ENCODE measurements around the gene TMC1.
"Not testable (repeated sequence)": the region's sequence is repeated elsewhere in the genome, so short reads cannot be mapped to it uniquely, and the experiment has no call there.

TMC1 gene

DNA sequence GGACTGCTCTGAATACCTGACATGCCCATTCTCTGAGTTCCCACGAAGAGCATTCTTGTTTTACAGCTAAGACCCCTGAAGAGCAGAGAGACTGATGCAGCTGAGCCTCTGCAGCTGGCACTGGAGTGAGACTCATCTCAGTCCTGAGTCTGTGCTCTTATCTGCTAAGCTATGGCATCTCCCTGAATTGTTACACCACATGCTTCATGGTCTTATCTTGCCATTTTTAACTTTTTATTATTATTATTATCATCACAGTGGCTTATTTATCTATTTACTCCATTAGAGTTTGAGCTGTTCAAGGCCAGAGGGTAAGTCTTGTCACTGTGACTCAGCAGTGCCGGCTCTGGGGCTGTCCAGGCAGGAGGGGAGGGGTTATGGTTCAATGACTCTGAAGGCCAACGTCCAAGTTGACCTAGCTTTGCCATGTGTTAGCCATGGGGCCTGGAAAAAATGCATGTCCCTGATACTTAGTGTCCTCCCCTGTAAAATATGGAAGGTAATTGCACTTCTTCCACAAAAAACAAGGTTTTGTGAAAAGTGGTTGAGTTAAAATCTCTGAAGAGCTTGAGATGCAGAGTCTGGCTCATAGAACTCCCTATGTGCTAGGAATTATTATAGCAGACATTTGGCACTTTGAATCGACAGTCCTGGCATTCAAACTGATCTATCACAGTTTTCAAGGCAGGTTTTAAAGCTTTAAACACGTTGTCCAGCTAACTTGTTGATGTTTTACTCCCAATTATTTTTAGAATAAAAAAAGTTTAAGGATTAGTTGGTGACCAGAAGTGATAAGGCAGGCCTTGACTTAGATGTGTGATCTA, 336.9 kb downstream of the TMC1 start:
- DNase-seq (ENCODE audit: low read depth in 1 of 2, low spot score in 1 of 2): no peak

DNA sequence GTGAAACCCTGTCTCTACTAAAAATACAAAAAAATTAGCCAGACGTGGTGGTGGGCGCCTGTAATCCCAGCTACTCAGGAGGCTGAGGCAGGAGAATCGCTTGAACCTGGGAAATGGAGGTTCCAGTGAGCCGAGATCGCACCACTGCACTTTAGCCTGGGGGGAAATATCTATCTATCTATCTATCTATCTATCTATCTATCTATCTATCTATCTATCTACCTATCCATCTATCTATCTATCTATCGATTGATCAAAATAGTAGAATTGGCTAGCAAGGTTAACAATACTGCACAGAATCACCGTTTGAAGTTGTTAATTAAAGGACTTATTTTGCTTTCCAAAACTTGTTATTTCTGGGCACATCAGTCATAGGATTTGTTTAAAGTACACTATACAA, 341.4 kb downstream of the TMC1 start:
- not testable (repeated sequence) for DNase-seq (ENCODE audit: low read depth in 1 of 2, low spot score in 1 of 2)

DNA sequence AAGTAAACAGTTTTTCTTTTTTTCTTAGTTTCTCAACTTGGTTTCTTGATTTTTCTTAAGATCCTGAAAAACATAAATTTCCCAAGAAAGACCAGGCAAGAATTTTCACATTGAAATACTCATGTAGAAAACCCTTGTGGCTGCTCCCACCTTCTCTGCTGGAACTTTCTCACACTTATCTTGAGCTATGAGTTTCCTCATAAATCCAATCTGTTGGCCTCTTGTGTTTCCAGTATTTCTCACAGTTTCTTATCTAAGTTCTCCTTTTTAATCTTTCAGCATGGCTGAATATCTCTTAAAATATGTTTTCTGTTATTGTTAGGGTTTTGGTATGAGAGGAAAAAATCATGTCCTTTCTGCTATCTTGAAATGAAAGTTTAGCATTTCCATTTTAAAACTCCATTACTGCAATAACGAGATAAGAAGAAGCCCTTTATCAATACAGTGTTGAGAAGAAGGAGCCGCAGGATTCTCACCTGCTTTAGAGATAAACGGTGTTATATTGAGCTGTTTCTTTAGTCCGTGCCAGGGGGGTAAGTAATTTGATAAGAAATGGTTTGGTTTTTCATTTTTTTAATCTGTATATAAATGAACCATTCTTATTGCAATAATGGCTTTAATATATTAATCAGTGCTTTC, 342.2 kb downstream of the TMC1 start:
- no peak for DNase-seq (ENCODE audit: low read depth in 1 of 2, low spot score in 1 of 2)

DNA sequence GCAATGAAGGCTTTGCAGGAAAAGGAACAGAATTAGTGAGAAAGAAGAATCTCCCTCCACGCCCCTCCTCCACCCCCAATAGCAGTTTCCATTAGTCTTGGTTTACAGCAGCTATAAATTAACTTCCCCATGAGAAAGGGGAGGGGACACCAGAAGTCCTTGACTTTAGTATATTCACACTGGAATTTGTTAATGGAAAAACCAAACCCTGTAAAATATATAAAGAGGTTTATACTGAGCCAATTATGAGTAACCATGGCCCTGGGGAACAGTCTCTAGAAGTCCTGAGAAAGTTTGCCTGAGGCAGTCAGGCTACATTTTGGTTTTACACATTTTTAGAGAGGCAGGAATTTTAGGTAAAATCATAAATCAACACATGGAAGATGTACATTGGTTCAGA, 342.9 kb downstream of the TMC1 start:
- no peak for DNase-seq (ENCODE audit: low read depth in 1 of 2, low spot score in 1 of 2)

DNA sequence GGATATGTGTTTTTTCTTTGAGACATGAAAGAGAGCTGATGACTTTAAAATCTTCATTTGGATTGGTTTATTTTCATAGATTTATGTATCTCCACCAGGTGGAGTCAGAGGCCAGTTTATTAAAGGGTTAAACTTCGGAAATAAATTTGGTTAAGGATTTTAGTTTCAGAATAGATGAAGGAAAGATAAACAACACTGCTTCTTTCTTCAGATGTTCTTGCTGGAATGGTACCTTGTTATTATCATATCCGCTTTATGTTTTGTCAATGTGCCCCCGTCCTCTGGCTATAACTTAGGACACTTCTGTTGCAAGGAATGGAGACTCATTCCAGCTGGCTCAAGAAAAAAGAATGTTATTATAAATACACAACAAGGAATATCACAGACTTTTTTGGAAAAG, 350.3 kb downstream of the TMC1 start:
- no peak for DNase-seq (ENCODE audit: low read depth in 1 of 2, low spot score in 1 of 2)

DNA sequence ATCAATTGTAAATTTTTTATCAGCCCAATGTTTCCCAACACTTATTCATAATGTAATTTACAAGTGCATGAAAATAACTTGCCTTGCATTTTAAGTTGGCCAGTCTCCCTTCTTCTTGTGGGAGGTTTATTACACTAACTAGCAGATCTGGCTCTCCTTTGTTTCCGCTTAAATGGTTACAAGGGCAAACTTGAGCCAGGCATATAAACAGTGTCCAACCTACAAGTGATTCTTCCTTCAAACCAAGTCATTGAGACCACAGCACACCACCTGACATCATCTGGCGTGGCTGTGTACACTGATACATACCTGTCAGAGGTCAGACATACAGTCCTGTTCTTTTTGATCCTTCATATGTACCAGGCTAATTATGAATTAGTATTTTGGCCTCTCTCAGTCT, 351.3 kb downstream of the TMC1 start:
- DNase-seq (ENCODE audit: low read depth in 1 of 2, low spot score in 1 of 2): no peak

DNA sequence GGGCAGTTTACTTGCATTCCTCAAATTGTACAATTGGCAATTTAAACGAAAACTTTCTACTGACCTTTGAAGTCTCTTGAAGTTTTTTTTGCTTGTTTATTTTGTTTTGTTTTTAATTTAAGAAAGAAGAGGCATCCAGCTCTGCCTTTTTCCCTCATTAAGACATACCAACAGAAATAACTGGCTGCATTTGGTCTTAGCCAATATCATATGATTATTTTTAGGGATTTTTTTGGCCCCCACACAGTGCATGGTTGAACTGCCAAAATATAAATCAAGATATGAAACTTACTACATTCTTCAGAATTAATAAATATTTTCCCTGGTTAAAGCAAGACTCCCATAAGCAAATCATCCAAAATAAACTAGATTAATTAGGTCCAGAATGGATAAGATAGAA, 352.0 kb downstream of the TMC1 start:
- DNase-seq (ENCODE audit: low read depth in 1 of 2, low spot score in 1 of 2): no peak

DNA sequence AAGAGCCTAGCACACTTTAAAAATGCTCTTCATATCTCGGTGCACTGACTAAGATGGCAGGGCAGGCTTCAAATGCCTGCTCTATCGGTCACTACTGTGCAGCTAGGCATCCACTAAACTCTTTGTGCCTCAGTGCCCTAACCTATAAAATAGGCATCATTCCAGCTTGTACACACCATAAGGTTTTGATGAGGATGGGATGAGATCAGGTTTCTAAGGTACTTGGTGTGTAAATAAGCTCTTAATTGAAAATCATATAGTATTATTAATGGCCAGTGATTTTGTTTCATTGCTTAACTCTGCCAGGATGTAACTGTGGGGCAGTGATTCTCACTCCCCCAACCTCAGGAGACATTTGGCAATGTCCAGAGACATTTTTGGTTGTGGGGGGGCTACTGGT, 352.9 kb downstream of the TMC1 start:
- DNase-seq (ENCODE audit: low read depth in 1 of 2, low spot score in 1 of 2): no peak

DNA sequence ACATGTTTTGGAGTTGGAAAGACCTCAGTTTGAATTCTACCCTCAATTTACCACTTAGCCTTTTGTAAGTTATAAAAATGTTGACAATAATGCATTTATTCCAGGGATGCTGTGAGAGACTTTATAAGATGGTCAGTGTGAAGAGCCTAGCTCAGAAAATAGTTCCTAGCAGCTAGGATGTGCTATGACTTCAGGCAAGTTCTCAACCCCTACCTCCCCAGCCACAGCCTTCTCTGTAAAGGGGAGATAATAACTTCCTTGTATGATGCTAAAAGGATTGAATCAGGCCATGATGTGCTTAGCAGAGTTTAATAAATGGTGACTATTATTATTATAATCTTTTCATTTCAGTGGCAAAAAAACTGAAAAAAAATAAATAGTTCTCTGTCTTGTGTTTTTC, 353.8 kb downstream of the TMC1 start:
- DNase-seq (ENCODE audit: low read depth in 1 of 2, low spot score in 1 of 2): no peak

DNA sequence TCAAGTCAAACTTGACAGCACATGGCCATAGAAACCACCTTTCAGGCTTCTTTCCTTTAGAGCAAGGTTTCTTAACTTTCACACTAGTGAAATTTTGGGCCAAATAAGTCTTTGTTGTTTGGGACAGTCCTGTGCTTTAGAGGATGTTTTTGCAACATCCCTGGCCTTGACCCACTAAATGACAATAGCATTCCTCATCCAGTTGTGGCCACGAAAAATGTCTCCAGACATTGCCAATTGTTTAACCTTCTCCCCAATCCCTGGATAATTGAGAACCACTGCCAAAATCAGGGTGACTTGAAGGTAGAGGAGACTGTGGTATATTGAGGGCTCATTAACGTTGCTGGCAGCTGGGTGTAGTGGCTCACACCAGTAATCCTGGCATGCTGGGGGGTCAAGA, 359.4 kb downstream of the TMC1 start:
- no peak for DNase-seq (ENCODE audit: low read depth in 1 of 2, low spot score in 1 of 2)

DNA sequence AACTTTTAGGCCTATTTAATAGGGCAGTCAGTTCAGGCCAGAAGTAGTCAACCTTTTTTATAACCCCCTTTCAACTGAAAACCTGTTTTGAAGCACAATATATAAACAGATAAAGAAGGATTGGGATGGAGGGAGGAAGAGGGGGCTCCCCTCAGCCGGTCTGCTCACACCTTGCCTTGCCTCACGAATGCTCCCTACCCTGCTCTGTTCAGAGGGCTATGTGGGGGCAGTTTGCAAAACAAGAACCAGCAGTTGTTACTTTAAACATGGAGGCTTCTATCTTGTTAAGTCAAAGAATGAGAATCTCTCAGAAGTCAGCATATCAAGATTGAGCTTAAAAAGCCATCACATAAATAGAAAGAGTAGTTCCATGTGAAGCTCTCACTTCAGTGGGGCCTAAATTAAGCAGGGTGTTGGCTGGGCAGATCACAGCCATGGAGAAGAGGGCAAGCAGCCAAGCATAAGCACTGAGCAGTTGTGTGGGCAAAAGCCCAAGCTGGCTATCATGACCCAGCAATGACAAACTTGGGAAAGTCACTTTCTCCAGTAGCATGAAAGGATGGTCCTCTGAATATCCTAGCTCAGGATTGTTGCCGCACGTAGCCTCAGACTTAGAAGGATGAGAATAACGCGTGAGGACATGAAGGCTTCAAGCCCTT, 360.8 kb downstream of the TMC1 start:
- DNase-seq (ENCODE audit: low read depth in 1 of 2, low spot score in 1 of 2): no peak

DNA sequence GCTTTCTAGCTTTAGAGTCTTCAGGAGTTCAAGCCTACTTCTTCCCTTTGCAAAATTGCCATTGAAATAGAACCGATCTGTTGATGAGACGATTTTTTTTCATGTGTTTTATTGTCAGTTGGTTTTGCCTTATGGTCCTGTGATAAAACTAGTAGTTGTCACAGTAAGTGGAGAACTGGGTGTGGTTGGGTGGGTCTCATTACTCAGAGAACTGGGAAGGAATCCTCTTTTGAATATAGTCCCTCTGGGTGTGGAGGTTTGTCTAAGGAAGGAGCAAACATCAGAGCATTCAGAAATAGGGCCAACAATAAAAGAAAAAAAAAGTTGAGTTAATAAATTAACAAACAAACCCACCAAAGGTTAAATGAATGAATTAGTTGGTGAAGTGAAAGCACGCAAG, 362.5 kb downstream of the TMC1 start:
- no peak for DNase-seq (ENCODE audit: low read depth in 1 of 2, low spot score in 1 of 2)

DNA sequence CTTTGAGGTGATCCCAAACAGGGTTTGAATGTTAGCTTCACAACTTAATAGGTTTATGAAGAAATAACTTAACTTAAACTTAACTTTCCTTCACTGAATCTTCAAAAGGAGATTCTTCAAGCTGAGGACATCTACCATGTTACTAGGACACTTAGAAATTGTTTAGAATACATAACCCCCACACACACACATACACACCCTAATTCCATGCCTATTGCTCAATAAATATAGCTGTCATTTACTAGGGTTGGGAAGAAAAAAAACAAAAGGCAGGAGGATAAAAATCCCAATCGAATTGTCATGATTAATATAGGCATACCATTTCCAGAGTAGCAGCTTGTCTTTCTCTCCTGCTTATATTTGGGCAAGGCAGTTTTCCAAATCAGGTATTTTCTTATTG, 363.1 kb downstream of the TMC1 start:
- DNase-seq (ENCODE audit: low read depth in 1 of 2, low spot score in 1 of 2): no peak

Measured in activated T-helper 1 cell treated with anti-CD3 and anti-CD28 coated beads, Interleukin-2, amount 50 U/mL, for 16 hours (primary cell).